Choroid plexus epithelial cell (primary cell): ENCODE results near the gene PCDHGA5.
"Not testable (repeated sequence)": the region's sequence is repeated elsewhere in the genome, so short reads cannot be mapped to it uniquely, and the experiment has no call there.

Experiments
- DNase-seq: peaks from one replicate; pipeline ENCODE4 v3.0.0-alpha.2; 2010; ENCODE audit warnings: low read depth
- H3K4me3 ChIP-seq: 2 replicates; pipeline ENCODE4 v1.5.1; 2011; ENCODE audit warnings: low read depth, mild to moderate bottlenecking, control low read depth, low read length, moderate library complexity
- TF ChIP-seq, protein P1 (sequence below): conservative IDR thresholded peaks from 2 replicates; pipeline ENCODE4 v1.5.1; 2011; ENCODE audit warnings: low read depth, mild to moderate bottlenecking, control low read depth, inconsistent platforms, low read length, moderate library complexity

PCDHGA5 gene

GRCh38 chr5:141326088-141326854, 37.7 kb upstream of the PCDHGA5 start:
- peak; percentile 79 for DNase-seq
- TF ChIP-seq, protein P1, sequence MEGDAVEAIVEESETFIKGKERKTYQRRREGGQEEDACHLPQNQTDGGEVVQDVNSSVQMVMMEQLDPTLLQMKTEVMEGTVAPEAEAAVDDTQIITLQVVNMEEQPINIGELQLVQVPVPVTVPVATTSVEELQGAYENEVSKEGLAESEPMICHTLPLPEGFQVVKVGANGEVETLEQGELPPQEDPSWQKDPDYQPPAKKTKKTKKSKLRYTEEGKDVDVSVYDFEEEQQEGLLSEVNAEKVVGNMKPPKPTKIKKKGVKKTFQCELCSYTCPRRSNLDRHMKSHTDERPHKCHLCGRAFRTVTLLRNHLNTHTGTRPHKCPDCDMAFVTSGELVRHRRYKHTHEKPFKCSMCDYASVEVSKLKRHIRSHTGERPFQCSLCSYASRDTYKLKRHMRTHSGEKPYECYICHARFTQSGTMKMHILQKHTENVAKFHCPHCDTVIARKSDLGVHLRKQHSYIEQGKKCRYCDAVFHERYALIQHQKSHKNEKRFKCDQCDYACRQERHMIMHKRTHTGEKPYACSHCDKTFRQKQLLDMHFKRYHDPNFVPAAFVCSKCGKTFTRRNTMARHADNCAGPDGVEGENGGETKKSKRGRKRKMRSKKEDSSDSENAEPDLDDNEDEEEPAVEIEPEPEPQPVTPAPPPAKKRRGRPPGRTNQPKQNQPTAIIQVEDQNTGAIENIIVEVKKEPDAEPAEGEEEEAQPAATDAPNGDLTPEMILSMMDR, result peak; percentile 82
- peak overlapping the region; percentile 59 for H3K4me3 ChIP-seq

DNA sequence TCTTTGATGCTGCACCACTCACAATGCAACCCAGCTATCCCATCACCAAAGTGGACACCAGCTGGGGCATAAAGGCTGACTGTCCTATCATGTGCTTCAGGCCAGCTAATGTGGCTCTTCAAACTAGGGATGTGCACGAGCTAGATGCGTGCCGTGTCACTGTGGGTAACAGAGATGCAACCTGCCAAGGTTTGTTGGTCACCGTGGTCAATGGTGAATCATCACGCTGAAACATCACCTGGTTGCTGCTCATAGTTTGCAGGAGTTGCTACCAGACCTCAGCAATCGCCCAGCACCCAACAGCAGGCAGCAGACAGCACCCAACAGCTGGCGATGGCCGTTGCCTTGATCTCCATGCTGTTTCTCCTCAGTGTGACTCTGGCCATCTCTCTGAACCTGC, 35.7 kb upstream of the PCDHGA5 start:
- no peak overlapping the region for H3K4me3 ChIP-seq
- no peak for DNase-seq
- TF ChIP-seq, protein P1, result no peak

GRCh38 chr5:141330299-141331080, 33.5 kb upstream of the PCDHGA5 start, which contains the start of gene PCDHGA1:
TSS of gene PCDHGA1 (plus strand) at chr5:141330514.
- TF ChIP-seq, protein P1, result peak; percentile 53
- H3K4me3 ChIP-seq, result peak within 1 kb of the TSS; percentile 22
- peak; percentile 67 for DNase-seq

DNA sequence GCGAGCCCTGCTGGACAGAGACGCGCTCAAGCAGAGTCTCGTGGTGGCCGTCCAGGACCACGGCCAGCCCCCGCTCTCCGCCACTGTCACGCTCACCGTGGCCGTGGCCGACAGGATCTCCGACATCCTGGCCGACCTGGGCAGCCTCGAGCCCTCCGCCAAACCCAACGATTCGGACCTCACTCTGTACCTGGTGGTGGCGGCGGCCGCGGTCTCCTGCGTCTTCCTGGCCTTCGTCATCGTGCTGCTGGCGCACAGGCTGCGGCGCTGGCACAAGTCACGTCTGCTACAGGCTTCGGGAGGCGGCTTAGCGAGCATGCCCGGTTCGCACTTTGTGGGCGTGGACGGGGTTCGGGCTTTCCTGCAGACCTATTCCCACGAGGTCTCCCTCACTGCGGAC, 31.4 kb upstream of the PCDHGA5 start:
- not testable (repeated sequence) for H3K4me3 ChIP-seq, DNase-seq

DNA sequence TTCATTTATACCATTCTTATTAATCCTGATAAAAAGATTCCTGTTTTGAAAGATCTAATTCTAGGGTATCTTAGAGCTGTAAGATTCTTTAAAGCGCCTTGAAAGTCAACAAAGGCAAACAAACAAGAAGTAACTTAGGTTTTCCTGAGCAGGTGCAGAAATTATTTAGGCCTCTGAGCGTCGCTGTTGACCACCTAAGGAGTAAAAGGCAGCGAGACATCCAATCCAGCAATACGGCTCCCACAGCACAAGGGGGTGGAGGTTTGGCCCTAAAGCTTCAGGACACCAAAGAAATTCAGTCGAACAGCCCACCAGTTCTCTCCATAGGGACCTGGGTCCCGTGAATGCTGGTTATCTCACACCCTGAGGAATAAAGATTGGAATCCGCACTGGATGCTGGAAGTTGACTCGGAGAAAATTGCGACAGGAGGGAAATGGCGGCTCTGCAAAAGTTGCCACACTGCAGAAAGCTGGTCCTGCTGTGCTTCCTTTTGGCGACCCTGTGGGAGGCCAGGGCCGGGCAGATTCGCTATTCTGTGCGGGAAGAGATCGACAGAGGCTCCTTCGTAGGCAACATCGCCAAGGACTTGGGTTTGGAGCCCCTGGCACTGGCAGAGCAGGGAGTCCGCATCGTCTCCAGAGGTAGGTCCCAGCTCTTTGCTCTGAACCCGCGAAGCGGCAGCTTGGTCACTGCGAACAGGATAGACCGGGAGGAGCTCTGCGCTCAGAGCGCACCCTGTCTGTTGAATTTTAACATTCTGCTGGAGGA, 25.2 kb upstream of the PCDHGA5 start, which contains the start of gene PCDHGA2:
Gene PCDHGA2 (plus strand): TSS at position 223 of the 769 bp plus-strand sequence.
- H3K4me3 ChIP-seq, result peak within 1 kb of the TSS; percentile 46
- DNase-seq, result peak; percentile 59

GRCh38 chr5:141340781-141341354, 23.1 kb upstream of the PCDHGA5 start:
- DNase-seq, H3K4me3 ChIP-seq: not testable (repeated sequence)

More for the DNA sequence above, 25.2 kb upstream of the PCDHGA5 start, which contains the start of gene PCDHGA2:
- TF ChIP-seq, protein P1, result peak; percentile 63

GRCh38 chr5:141342773-141343172, 21.2 kb upstream of the PCDHGA5 start:
- H3K4me3 ChIP-seq, result no peak overlapping the region
- DNase-seq, result no peak
- TF ChIP-seq, protein P1, result no peak
